Adipose tissue (tissue), 3 donors: ENCODE results near the gene ZCCHC3. TPM values are rescaled to one million over a fixed set of nuclear protein-coding genes. Genes with fewer than 3 reads are reported as not detected.

Experiments
- H3K27ac ChIP-seq: one replicate; pipeline ENCODE4 v1.5.1; 2013; ENCODE audit warnings: low read depth, low read length
- WGBS, 3 donors: extraction: QIAGEN DNeasy Blood & Tissue Kit; methylation state at CpG; one replicate each; pipeline ENCODE4 v1.1.7; 2013; 5-methylcytosine and 5-hydroxymethylcytosine counted together
- polyA plus RNA-seq, 3 donors: library from polyadenylated mRNA; stranded (reverse); fragments of 200-250 nt; gene quantifications; one replicate each; pipeline ENCODE4 v1.2.3, GENCODE V29; 2013
- donor health status: healthy with polysubstance abuse.
- donor health status: Bipolar disorder and iron deficiency.
- donor health status: healthy.

Gene ZCCHC3
- polyA plus RNA-seq, 3 donors = 4.1 to 8.9 (median 7.8) TPM

DNA sequence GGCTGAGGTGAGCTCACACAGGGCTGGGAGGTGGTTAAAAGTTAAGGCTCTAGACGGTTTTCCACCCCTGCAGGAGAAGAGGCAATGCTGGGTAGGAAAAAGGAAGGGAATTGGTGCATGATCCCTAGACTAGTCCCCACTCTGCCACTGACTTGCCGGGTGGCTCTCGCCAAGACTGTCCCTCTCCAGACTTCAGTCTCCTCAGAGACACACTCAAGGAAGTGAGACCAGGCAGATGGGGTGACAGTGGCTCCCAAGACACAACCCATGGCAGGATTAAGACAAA, 19.9 kb upstream of the ZCCHC3 start:
- 29 to 43% (median 41%) methylated on average over 2 to 3 of the region's 3 CpGs for WGBS, 3 donors
- H3K27ac ChIP-seq = no peak overlapping the region

DNA sequence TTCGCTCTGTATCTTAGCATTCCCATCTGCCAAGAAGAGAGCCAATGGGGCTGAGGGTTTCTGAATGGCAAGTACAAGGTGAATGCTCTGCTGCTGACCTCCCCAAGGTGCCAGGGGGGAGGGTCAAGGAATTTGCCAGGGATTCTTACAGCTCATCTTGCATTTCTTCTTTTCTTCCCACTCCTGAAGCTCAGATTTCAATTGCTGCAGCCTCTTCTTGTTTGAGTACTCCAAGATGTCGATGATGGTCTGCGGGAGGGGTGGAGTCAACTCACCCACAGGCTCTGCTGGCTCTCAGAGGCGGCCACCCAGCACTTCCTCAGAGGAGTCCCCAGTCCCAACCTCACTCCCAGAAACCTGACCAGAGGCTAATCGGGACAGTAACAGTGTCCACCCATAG, 19.2 kb upstream of the ZCCHC3 start:
- WGBS, 3 donors = 82 to 91% (median 83%) methylated on average over 5 of the region's 5 CpGs
- no peak overlapping the region for H3K27ac ChIP-seq

- no peak overlapping the region for H3K27ac ChIP-seq
- 56 to 74% (median 66%) methylated on average over 65 to 83 of the region's 88 CpGs for WGBS, 3 donors
Observed at GRCh38 chr20:278607-279571, 18.5 kb upstream of the ZCCHC3 start.

- H3K27ac ChIP-seq = no peak overlapping the region
- 44 to 62% (median 50%) methylated on average over 3 of the region's 3 CpGs for WGBS, 3 donors
Observed at GRCh38 chr20:284172-284571, 13.2 kb upstream of the ZCCHC3 start.

DNA sequence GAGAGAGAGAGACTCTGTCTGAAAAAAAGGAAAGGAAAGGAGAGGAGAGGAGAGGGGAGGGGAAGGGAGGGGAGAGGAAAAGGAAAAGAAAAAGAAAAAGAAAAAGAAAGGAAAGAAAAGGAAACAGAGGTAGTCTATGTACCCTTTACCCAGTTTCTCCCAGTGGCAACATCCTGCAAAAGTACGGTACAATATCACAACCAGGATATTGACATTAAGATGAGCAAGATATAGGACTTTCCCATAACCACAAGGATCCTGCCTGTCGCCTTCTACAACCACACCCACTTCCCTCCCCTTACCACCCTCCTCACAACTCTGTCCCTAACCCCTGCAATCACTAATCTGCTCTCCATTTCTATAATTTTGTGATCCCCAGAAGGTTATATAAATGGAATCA, 10.9 kb upstream of the ZCCHC3 start:
- H3K27ac ChIP-seq = no peak overlapping the region
- 60 to 67% (median 63%) methylated on average over 2 of the region's 2 CpGs for WGBS, 3 donors

DNA sequence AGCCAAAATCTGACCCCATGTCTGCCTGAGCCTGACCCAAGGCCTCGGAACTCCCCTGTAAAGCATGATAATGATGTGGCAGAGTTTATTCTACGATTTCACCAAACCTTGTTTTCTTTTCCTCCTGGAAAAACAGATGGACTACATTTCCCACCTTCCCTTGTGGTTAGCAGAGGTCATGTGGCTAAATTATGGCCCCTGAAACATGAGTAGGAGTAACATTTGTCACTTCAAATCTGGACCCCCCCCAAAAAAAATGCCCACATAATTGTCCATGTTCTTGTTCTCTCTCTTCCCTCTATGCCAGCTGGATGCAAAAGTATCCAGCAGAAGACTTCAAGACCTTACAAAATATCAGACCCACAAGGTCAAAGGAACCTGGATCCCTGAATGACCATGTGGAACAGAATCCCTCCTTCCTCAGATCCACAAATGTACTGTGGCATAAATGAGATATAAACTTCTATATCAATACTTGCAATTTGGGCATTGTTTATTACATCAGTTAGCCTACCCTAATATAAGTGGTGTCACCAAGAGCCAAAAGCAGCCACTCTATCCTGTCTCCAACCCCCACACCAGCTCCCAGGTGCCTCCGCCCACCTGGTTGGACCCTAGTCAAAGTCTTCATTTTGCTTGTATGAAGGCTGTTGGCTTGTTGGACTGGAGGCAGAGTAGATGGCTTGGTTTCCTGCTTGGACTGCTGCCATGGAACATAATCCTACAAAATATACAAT, 8.2 kb upstream of the ZCCHC3 start:
- H3K27ac ChIP-seq = no peak overlapping the region
- WGBS, 3 donors = 76 to 81% (median 80%) methylated on average over 3 of the region's 3 CpGs

DNA sequence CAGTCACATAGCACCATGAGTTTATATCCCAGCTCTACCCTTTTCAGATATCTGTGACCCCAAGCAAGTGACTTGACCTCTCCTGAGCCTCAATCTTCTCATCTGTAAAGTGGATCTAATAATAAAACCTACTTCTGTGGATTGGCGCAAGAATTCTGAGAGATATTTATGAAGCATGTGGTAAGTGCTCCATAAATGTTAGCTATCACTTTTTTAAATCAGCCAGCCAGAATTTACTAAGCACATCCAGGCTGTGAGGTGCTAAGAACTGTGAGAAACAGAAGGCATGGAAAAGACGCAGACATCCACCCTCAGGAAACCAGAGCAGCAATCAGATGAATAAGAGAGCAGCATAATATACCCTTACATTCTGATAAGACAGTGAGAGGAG, 7.7 kb upstream of the ZCCHC3 start:
- 42 to 47% (median 46%) methylated on average over 2 of the region's 2 CpGs for WGBS, 3 donors
- no peak overlapping the region for H3K27ac ChIP-seq

DNA sequence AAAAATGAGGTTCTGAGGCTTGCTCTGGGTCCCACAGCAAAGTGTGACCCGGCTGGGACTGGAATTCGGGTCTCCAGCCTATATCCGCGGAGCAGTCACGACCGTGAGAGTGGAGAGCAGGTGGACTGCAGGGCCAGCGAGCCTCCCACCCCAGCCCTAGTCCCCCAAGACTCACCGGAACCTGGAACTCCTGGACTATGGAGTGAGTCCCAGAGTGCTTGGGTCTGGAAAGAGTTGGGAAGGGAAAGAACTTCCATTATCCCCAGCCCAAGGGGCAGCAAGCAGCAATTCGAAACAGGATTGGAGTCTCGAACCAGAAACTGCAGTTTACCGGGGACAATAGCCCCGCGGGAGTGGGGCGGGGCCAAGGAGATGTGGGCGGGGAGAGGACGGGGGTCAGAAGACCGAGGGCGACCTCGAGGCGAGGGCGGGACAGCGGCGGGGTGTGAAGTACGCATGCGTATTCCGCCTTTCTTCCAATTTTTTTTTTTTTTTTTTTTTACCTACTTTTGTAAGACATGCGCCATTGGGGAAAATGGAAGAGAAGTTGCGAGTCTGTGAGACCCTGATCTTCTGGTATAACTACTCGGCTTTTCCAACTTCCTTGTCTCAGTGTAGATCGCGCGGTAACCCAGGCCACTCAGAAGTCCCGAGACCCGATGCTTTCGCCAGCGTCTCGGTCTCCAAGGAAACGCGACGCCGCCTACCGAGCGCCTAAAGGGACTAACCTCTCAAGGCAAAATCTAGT, 7.1 kb upstream of the ZCCHC3 start, which contains the start of gene C20orf96:
Gene C20orf96, minus strand, starts transcription at position 667 of the 748 bp plus-strand sequence. Its CDS starts 140 bp downstream, at position 527.
- WGBS, 3 donors = 0 to 1% (median 0%) methylated on average over 40 to 43 of the region's 43 CpGs
- no peak within 1 kb of the TSS for H3K27ac ChIP-seq

DNA sequence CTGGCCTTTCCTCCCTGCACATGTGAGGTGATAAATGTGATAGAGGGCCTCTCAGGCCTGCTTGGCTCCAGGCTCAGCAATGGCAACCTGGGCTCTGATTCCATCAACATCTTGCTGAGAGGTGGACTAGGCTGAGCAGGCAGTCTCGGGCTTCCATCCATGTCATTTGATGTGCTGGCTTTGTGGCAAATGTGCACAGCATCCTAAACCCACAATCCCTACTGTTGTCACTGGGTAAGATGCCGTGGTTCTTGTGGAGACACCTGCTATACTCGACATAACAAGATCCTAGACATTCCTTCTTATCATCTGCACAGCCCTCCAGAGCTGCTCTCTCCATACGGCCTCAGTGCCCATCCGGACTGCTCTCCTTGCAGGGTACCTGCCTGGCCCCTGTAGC, 2.8 kb upstream of the ZCCHC3 start:
- H3K27ac ChIP-seq = no peak overlapping the region
- 90 to 92% (median 91%) methylated on average over 5 of the region's 5 CpGs for WGBS, 3 donors

DNA sequence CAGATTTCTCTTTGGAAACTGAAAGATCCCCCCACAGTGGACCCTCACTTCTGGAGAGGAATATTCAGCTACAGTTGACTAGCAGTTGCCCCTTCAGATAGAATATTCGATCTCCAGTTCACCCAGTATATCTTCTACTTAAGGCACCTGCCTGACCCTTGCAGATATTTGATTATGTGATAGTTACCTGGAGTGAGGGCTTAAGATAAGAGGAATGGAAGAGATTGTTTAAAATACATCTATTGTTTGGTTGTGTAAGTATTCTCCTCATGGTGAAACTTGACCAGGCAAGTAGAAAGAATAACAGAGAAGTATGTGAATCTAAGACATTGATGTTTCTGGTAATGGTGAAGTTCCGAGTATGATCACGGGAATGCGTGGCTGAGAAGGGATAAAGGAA, 1.6 kb upstream of the ZCCHC3 start:
- WGBS, 3 donors = 84 to 95% (median 93%) methylated on average over 4 of the region's 4 CpGs
- no peak overlapping the region for H3K27ac ChIP-seq

DNA sequence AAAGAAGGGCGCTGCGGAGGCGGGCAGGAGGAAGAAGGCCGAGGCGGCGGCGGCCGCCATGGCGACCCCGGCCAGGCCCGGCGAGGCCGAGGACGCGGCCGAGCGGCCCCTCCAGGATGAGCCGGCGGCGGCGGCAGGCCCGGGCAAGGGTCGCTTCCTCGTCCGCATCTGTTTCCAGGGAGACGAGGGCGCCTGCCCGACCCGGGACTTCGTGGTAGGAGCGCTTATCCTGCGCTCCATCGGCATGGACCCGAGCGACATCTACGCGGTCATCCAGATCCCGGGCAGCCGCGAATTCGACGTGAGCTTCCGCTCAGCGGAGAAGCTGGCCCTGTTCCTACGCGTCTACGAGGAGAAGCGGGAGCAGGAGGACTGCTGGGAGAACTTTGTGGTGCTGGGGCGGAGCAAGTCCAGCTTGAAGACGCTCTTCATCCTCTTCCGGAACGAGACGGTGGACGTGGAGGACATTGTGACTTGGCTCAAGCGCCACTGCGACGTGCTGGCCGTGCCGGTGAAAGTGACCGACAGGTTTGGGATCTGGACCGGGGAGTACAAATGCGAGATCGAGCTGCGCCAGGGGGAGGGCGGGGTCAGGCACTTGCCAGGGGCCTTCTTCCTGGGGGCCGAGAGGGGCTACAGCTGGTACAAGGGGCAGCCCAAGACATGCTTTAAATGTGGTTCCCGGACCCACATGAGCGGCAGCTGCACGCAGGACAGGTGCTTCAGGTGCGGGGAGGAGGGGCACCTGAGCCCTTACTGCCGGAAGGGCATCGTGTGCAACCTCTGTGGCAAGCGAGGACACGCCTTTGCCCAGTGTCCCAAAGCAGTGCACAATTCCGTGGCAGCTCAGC, 780 bp downstream of the ZCCHC3 start:
- WGBS, 3 donors = 0 to 1% (median 1%) methylated on average over 55 to 73 of the region's 75 CpGs
- peak overlapping the region; percentile 86 for H3K27ac ChIP-seq

DNA sequence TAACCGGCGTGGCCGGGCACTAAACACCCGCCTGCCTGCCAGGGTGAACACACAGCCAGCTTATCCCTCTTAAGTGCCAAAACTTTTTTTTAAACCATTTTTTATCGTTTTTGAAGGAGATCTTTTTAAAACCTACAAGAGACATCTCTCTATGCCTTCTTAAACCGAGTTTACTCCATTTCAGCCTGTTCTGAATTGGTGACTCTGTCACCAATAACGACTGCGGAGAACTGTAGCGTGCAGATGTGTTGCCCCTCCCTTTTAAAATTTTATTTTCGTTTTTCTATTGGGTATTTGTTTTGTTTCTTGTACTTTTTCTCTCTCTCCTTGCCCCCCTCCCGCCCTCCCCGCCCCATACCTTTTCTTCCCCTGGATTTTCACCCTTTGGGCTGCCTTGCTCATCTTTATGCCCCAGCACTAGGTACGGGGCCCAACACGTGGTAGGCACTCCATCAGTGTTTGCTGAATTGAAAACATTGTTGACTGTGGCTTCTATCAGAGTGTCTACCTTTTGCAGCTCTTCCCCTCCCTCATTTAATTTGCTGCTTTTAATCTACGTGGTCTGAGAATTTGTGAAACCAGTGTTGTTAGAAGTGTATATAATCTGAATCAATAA, 1.5 kb downstream of the ZCCHC3 start:
- 5 to 6% (median 6%) methylated on average over 15 of the region's 15 CpGs for WGBS, 3 donors
- H3K27ac ChIP-seq = no peak overlapping the region

- no peak overlapping the region for H3K27ac ChIP-seq
- 34 to 42% (median 35%) methylated on average over 10 of the region's 10 CpGs for WGBS, 3 donors
Observed at GRCh38 chr20:300345-300990, 3.1 kb downstream of the ZCCHC3 start.

DNA sequence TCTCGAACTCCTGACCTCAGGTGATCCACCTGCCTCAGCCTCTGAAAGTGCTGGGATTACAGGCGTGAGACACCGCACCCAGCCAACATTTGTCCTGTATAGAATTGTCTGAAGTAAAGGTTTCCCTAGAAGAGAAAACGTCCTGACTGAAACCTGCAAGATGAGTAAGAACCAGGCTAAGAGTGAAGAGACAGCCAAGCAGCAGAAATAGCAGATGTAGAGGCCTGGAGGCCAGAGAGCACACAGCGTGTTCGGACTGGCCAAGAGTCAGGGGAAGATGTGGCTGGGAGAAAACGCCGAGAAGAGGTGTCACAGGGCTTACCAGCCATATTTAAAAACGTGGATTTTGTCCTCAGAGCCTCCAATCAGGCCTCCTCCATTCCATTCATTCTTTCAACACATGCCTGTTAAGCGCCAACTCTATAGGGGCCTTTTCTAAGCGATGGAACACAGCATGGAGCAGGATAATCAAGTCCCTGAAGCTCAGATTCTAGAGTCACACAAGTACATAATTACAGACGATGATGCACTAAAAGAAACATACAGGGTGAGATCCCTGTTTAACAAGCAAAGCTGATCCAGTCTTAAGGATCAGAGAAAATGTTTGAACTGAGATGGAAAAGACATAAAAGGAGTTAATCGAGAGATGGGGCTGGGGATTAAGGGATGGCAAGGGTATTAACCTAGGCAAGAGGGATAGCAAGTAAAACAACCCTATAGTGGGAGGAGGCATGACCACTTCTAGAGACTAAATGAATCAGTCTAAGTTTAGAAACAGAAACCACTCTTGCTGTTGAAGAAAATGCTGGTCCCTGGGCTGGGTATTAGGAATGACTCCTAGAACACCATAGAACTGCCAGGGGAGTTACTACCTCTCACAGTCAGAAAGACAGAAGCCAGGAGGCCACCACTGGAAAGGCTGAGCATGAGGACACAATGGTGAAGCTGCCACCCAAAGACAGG, 4.8 kb downstream of the ZCCHC3 start:
- no peak overlapping the region for H3K27ac ChIP-seq
- 81 to 82% (median 82%) methylated on average over 13 of the region's 13 CpGs for WGBS, 3 donors

DNA sequence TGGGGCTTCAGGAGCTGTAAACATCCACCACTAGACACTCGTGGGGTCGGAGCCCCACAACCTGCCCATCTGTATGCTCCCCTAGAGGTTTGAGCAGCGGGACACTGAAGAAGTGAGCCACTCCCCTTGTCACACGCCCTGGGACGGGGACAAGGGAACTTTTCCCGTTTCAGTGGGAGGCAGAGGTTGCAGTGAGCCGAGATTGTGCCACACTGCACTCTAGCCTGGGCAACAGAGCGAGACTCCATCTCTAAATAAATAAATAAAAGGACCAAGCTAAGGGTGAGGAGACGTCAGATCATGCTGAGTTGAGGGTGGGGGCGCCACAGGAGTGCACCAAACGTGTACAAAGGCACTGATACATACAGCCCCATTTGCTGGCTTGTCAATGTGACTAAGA, 8.4 kb downstream of the ZCCHC3 start:
- H3K27ac ChIP-seq = no peak overlapping the region
- 73 to 86% (median 81%) methylated on average over 11 of the region's 11 CpGs for WGBS, 3 donors

GRCh38 chr20:308427-309038, 11.2 kb downstream of the ZCCHC3 start:
- H3K27ac ChIP-seq = no peak overlapping the region
- 67 to 74% (median 73%) methylated on average over 7 of the region's 7 CpGs for WGBS, 3 donors
